ENCODE results near the gene FGF1.

Gene FGF1

GRCh38 chr5:142685418-142686209 lies at the start of gene FGF1:
Gene FGF1 (minus strand): TSS chr5:142686090. CDS start chr5:142614127, 71,963 bp downstream.
- no peak for DNase-seq (ENCODE audit: low spot score)

GRCh38 chr5:142727735-142728047 lies 41.8 kb upstream of the FGF1 start:
- no peak for DNase-seq (ENCODE audit: low spot score)

GRCh38 chr5:142726188-142726731 lies 40.4 kb upstream of the FGF1 start:
- DNase-seq (ENCODE audit: low spot score): no peak

- DNase-seq (ENCODE audit: low spot score): no peak
These were observed 39.6 kb upstream of the FGF1 start for GRCh38 chr5:142725231-142726187.

- DNase-seq (ENCODE audit: low spot score): no peak
These were observed 38.9 kb upstream of the FGF1 start for GRCh38 chr5:142724821-142725220.

GRCh38 chr5:142722896-142723295 lies 37.0 kb upstream of the FGF1 start:
- no peak for DNase-seq (ENCODE audit: low spot score)

GRCh38 chr5:142722146-142722545 lies 36.3 kb upstream of the FGF1 start:
- DNase-seq (ENCODE audit: low spot score): no peak

- DNase-seq (ENCODE audit: low spot score): no peak
These were observed 34.9 kb upstream of the FGF1 start for GRCh38 chr5:142720641-142721271.

GRCh38 chr5:142719836-142720370 lies 34.0 kb upstream of the FGF1 start:
- no peak for DNase-seq (ENCODE audit: low spot score)

- peak; percentile 61 for DNase-seq (ENCODE audit: low spot score)
These were observed 31.8 kb upstream of the FGF1 start for GRCh38 chr5:142717582-142718215.

- peak; percentile 71 for DNase-seq (ENCODE audit: low spot score)
These were observed 31.1 kb upstream of the FGF1 start for GRCh38 chr5:142716963-142717362.

GRCh38 chr5:142715291-142715690 lies 29.4 kb upstream of the FGF1 start:
- no peak for DNase-seq (ENCODE audit: low spot score)

GRCh38 chr5:142713121-142713706 lies 27.3 kb upstream of the FGF1 start:
- DNase-seq (ENCODE audit: low spot score): peak; percentile 89

- no peak for DNase-seq (ENCODE audit: low spot score)
These were observed 17.3 kb upstream of the FGF1 start for GRCh38 chr5:142703153-142703552.

GRCh38 chr5:142701673-142702311 lies 15.9 kb upstream of the FGF1 start:
- DNase-seq (ENCODE audit: low spot score): no peak

- no peak for DNase-seq (ENCODE audit: low spot score)
These were observed 14.7 kb upstream of the FGF1 start for GRCh38 chr5:142700566-142700965.

- peak; percentile 80 for DNase-seq (ENCODE audit: low spot score)
These were observed 13.4 kb upstream of the FGF1 start for GRCh38 chr5:142699184-142699720.

GRCh38 chr5:142698447-142699183 lies 12.7 kb upstream of the FGF1 start:
- no peak for DNase-seq (ENCODE audit: low spot score)
